ENCODE data around the gene SPPL3.
"Not testable (repeated sequence)": the region's sequence is repeated elsewhere in the genome, so short reads cannot be mapped to it uniquely, and the experiment has no call there.

SPPL3 gene

GRCh38 chr12:120798696-120799095, 105.5 kb downstream of the SPPL3 start:
- peaks cover 49% of the 10 kb centered on the region for H3K4me1 Mint-ChIP-seq (ENCODE audit: low read depth)
- H3K27ac Mint-ChIP-seq: no peak overlapping the region
- DNase-seq (ENCODE audit: low spot score): no peak
- H3K27me3 Mint-ChIP-seq (ENCODE audit: low read depth): no peaks in the 10 kb centered on the region
- peaks cover 27% of the 10 kb centered on the region for H3K9me3 Mint-ChIP-seq
- H3K36me3 Mint-ChIP-seq (ENCODE audit: low read depth): peaks cover 46% of the 10 kb centered on the region
- no peak overlapping the region for H3K4me3 Mint-ChIP-seq

GRCh38 chr12:120797677-120798642, 106.2 kb downstream of the SPPL3 start:
- H3K4me3 Mint-ChIP-seq: no peak overlapping the region
- H3K4me1 Mint-ChIP-seq (ENCODE audit: low read depth): peaks cover 46% of the 10 kb centered on the region

GRCh38 chr12:120795441-120796178, 108.5 kb downstream of the SPPL3 start:
- Mint-ChIP-seq H3K9me3 (peaks cover 33% of the 10 kb centered on the region), H3K4me3 (no peak overlapping the region), H3K36me3 (ENCODE audit: low read depth) (peaks cover 46% of the 10 kb centered on the region), H3K27me3 (ENCODE audit: low read depth) (no peaks in the 10 kb centered on the region), H3K27ac (no peak overlapping the region), H3K4me1 (ENCODE audit: low read depth) (peaks cover 32% of the 10 kb centered on the region)
- no peak for DNase-seq (ENCODE audit: low spot score)

More at GRCh38 chr12:120797677-120798642, 106.2 kb downstream of the SPPL3 start:
- no peak for DNase-seq (ENCODE audit: low spot score)
- Mint-ChIP-seq H3K27me3 (ENCODE audit: low read depth) (no peaks in the 10 kb centered on the region), H3K36me3 (ENCODE audit: low read depth) (peaks cover 46% of the 10 kb centered on the region), H3K9me3 (peaks cover 30% of the 10 kb centered on the region), H3K27ac (no peak overlapping the region)

- Mint-ChIP-seq H3K36me3 (ENCODE audit: low read depth) (peaks cover 48% of the 10 kb centered on the region), H3K27ac (no peak overlapping the region), H3K4me3 (no peak overlapping the region), H3K27me3 (ENCODE audit: low read depth) (no peaks in the 10 kb centered on the region), H3K4me1 (ENCODE audit: low read depth) (peaks cover 12% of the 10 kb centered on the region), H3K9me3 (peaks cover 33% of the 10 kb centered on the region)
- no peak for DNase-seq (ENCODE audit: low spot score)
These were observed 110.8 kb downstream of the SPPL3 start for GRCh38 chr12:120793357-120793756.

- not testable (repeated sequence) for DNase-seq (ENCODE audit: low spot score); H3K27me3 Mint-ChIP-seq (ENCODE audit: low read depth); H3K27ac Mint-ChIP-seq; H3K4me1 Mint-ChIP-seq (ENCODE audit: low read depth); H3K4me3 Mint-ChIP-seq
- Mint-ChIP-seq H3K9me3 (peaks cover 31% of the 10 kb centered on the region), H3K36me3 (ENCODE audit: low read depth) (peaks cover 46% of the 10 kb centered on the region)
These were observed 111.7 kb downstream of the SPPL3 start for GRCh38 chr12:120792456-120792855.

- no peak for DNase-seq (ENCODE audit: low spot score)
- peaks cover 39% of the 10 kb centered on the region for H3K36me3 Mint-ChIP-seq (ENCODE audit: low read depth)
- H3K27ac Mint-ChIP-seq: no peak overlapping the region
- peaks cover 25% of the 10 kb centered on the region for H3K9me3 Mint-ChIP-seq
- H3K4me3 Mint-ChIP-seq: no peak overlapping the region
- H3K4me1 Mint-ChIP-seq (ENCODE audit: low read depth): peaks cover 2% of the 10 kb centered on the region
- H3K27me3 Mint-ChIP-seq (ENCODE audit: low read depth): no peaks in the 10 kb centered on the region
These were observed 112.4 kb downstream of the SPPL3 start for GRCh38 chr12:120791669-120792176.

GRCh38 chr12:120790114-120790513, 114.0 kb downstream of the SPPL3 start:
- H3K4me1 Mint-ChIP-seq (ENCODE audit: low read depth): peaks cover 2% of the 10 kb centered on the region
- H3K27ac Mint-ChIP-seq: no peak overlapping the region
- no peak overlapping the region for H3K4me3 Mint-ChIP-seq

GRCh38 chr12:120787889-120788288, 116.3 kb downstream of the SPPL3 start:
- DNase-seq (ENCODE audit: low spot score): no peak
- Mint-ChIP-seq H3K4me1 (ENCODE audit: low read depth) (peaks cover 11% of the 10 kb centered on the region), H3K9me3 (peaks cover 2% of the 10 kb centered on the region), H3K27me3 (ENCODE audit: low read depth) (no peaks in the 10 kb centered on the region), H3K4me3 (no peak overlapping the region), H3K27ac (no peak overlapping the region), H3K36me3 (ENCODE audit: low read depth) (peaks cover 21% of the 10 kb centered on the region)

More at GRCh38 chr12:120790114-120790513, 114.0 kb downstream of the SPPL3 start:
- Mint-ChIP-seq H3K27me3 (ENCODE audit: low read depth) (no peaks in the 10 kb centered on the region), H3K9me3 (peaks cover 16% of the 10 kb centered on the region), H3K36me3 (ENCODE audit: low read depth) (peaks cover 25% of the 10 kb centered on the region)
- DNase-seq (ENCODE audit: low spot score): no peak

GRCh38 chr12:120784804-120785203, 119.4 kb downstream of the SPPL3 start:
- no peak for DNase-seq (ENCODE audit: low spot score)
- H3K4me3 Mint-ChIP-seq: no peak overlapping the region
- H3K9me3 Mint-ChIP-seq: no peaks in the 10 kb centered on the region
- H3K27me3 Mint-ChIP-seq (ENCODE audit: low read depth): no peaks in the 10 kb centered on the region
- peaks cover 15% of the 10 kb centered on the region for H3K4me1 Mint-ChIP-seq (ENCODE audit: low read depth)
- no peak overlapping the region for H3K27ac Mint-ChIP-seq
- H3K36me3 Mint-ChIP-seq (ENCODE audit: low read depth): peaks cover 28% of the 10 kb centered on the region

- H3K36me3 Mint-ChIP-seq (ENCODE audit: low read depth): peaks cover 29% of the 10 kb centered on the region
- peak; percentile 35 for DNase-seq (ENCODE audit: low spot score)
- H3K9me3 Mint-ChIP-seq: no peaks in the 10 kb centered on the region
- no peaks in the 10 kb centered on the region for H3K27me3 Mint-ChIP-seq (ENCODE audit: low read depth)
- H3K4me3 Mint-ChIP-seq: peak overlapping the region; percentile 53
- H3K27ac Mint-ChIP-seq: peak overlapping the region; percentile 76
- peaks cover 15% of the 10 kb centered on the region for H3K4me1 Mint-ChIP-seq (ENCODE audit: low read depth)
These were observed 121.0 kb downstream of the SPPL3 start for GRCh38 chr12:120783197-120783596.

GRCh38 chr12:120775862-120776552, 128.2 kb downstream of the SPPL3 start:
- DNase-seq (ENCODE audit: low spot score): no peak
- Mint-ChIP-seq H3K27ac (peak overlapping the region; percentile 12), H3K36me3 (ENCODE audit: low read depth) (peaks cover 13% of the 10 kb centered on the region), H3K9me3 (no peaks in the 10 kb centered on the region), H3K27me3 (ENCODE audit: low read depth) (no peaks in the 10 kb centered on the region), H3K4me1 (ENCODE audit: low read depth) (peaks cover 15% of the 10 kb centered on the region), H3K4me3 (no peak overlapping the region)

- Mint-ChIP-seq H3K4me1 (ENCODE audit: low read depth) (peaks cover 17% of the 10 kb centered on the region), H3K27ac (peak overlapping the region; percentile 10), H3K9me3 (no peaks in the 10 kb centered on the region), H3K36me3 (ENCODE audit: low read depth) (peaks cover 14% of the 10 kb centered on the region), H3K4me3 (no peak overlapping the region), H3K27me3 (ENCODE audit: low read depth) (no peaks in the 10 kb centered on the region)
- no peak for DNase-seq (ENCODE audit: low spot score)
These were observed 129.8 kb downstream of the SPPL3 start for GRCh38 chr12:120774169-120774916.

- Mint-ChIP-seq H3K36me3 (ENCODE audit: low read depth) (peaks cover 19% of the 10 kb centered on the region), H3K4me3 (no peak overlapping the region), H3K9me3 (no peaks in the 10 kb centered on the region)
These were observed 133.1 kb downstream of the SPPL3 start for GRCh38 chr12:120771097-120771496.

More at GRCh38 chr12:120771097-120771496, 133.1 kb downstream of the SPPL3 start:
- DNase-seq (ENCODE audit: low spot score): no peak
- Mint-ChIP-seq H3K27me3 (ENCODE audit: low read depth) (no peaks in the 10 kb centered on the region), H3K4me1 (ENCODE audit: low read depth) (peaks cover 17% of the 10 kb centered on the region), H3K27ac (peak overlapping the region; percentile 19)

Measured in T-helper 2 cell treated with Interferon-gamma antibody and Interleukin-4, amounts not matched to agents 5 μg/mL and 100 μg/mL, for 36 hours (primary cell).